NCI-H1930 (cell line): ENCODE measurements around the gene NDUFB8.

Experiments
- DNase-seq, 2 experiments: peaks; one replicate each; lab custom pipeline; 2025; lab: John Stamatoyannopoulos, UW

The NDUFB8 gene

GRCh38 chr10:100507357-100507732 lies 22.3 kb downstream of the NDUFB8 start:
- no peak for DNase-seq

GRCh38 chr10:100506596-100507356 lies 22.9 kb downstream of the NDUFB8 start:
- no peak for DNase-seq

GRCh38 chr10:100505164-100505563 lies 24.5 kb downstream of the NDUFB8 start:
- no peak for DNase-seq

- no peak for DNase-seq
These were observed 25.6 kb downstream of the NDUFB8 start for GRCh38 chr10:100504096-100504495.

- no peak for DNase-seq
These were observed 26.7 kb downstream of the NDUFB8 start for GRCh38 chr10:100502926-100503494.

GRCh38 chr10:100501423-100501822 lies 28.2 kb downstream of the NDUFB8 start:
- DNase-seq = no peak

GRCh38 chr10:100498059-100498458 lies 31.6 kb downstream of the NDUFB8 start:
- DNase-seq = no peak

GRCh38 chr10:100496567-100496966 lies 33.1 kb downstream of the NDUFB8 start:
- no peak for DNase-seq

- no peak for DNase-seq
These were observed 39.1 kb downstream of the NDUFB8 start for GRCh38 chr10:100490531-100490930.

GRCh38 chr10:100489396-100489795 lies 40.3 kb downstream of the NDUFB8 start:
- no peak for DNase-seq

- DNase-seq = no peak
These were observed 42.1 kb downstream of the NDUFB8 start for GRCh38 chr10:100487529-100487928.

GRCh38 chr10:100485801-100486495 lies 43.7 kb downstream of the NDUFB8 start:
- DNase-seq = no peak

GRCh38 chr10:100485366-100485765 lies 44.3 kb downstream of the NDUFB8 start:
- no peak for DNase-seq

- DNase-seq = no peak
These were observed 45.6 kb downstream of the NDUFB8 start for GRCh38 chr10:100483876-100484666.

GRCh38 chr10:100482834-100483185 lies 46.9 kb downstream of the NDUFB8 start:
- no peak for DNase-seq

GRCh38 chr10:100482181-100482833 lies 47.4 kb downstream of the NDUFB8 start:
- DNase-seq = peak; percentile 44 to 66

GRCh38 chr10:100481462-100482081 lies 48.1 kb downstream of the NDUFB8 start:
- DNase-seq = peak; percentile 56 to 60

- no peak for DNase-seq
These were observed 49.7 kb downstream of the NDUFB8 start for GRCh38 chr10:100480002-100480401.

- DNase-seq = no peak
These were observed 50.6 kb downstream of the NDUFB8 start for GRCh38 chr10:100479037-100479436.

- no peak for DNase-seq
These were observed 51.7 kb downstream of the NDUFB8 start for GRCh38 chr10:100477970-100478369.
